BLaER1 (cell line): ENCODE data around the gene DCDC2C.
"Not testable (repeated sequence)": the region's sequence is repeated elsewhere in the genome, so short reads cannot be mapped to it uniquely, and the experiment has no call there.

Source experiments
- H3K27ac ChIP-seq: shearing (Covaris generic); formaldehyde crosslinking; 2 replicates; pipeline ENCODE4 v1.8.1; 2022
- H3K27me3 ChIP-seq: shearing (Covaris generic); formaldehyde crosslinking; 2 replicates; pipeline ENCODE4 v1.8.1; 2022
- H3K36me3 ChIP-seq: shearing (Covaris generic); formaldehyde crosslinking; 2 replicates; pipeline ENCODE4 v1.8.1; 2022
- H3K4me1 ChIP-seq: shearing (Covaris generic); formaldehyde crosslinking; 2 replicates; pipeline ENCODE4 v1.8.1; 2022
- H3K4me2 ChIP-seq: shearing (Covaris generic); formaldehyde crosslinking; 2 replicates; pipeline ENCODE4 v1.8.1; 2022
- H3K4me3 ChIP-seq: shearing (Covaris generic); formaldehyde crosslinking; 2 replicates; pipeline ENCODE4 v1.8.1; 2022
- H3K9ac ChIP-seq: shearing (Covaris generic); formaldehyde crosslinking; 2 replicates; pipeline ENCODE4 v1.8.1; 2022
- H3K9me3 ChIP-seq: shearing (Covaris generic); formaldehyde crosslinking; 2 replicates; pipeline ENCODE4 v1.8.1; 2022
- H4K20me1 ChIP-seq: shearing (Covaris generic); formaldehyde crosslinking; 2 replicates; pipeline ENCODE4 v1.8.1; 2022
- Cebpa-rat ChIP-seq: shearing (Covaris generic); IDR thresholded peaks from 2 replicates; pipeline ENCODE4 v1.8.1; 2022

The DCDC2C gene

GRCh38 chr2:3703236-3703756, at the start of gene DCDC2C:
Gene DCDC2C (plus strand): TSS chr2:3703575. CDS start chr2:3703752, 177 bp downstream.
- Histone ChIP-seq H3K27ac (no peak within 1 kb of the TSS), H3K4me3 (no peak within 1 kb of the TSS), H3K36me3 (no peaks in the 10 kb centered on the region), H3K4me1 (no peaks in the 10 kb centered on the region), H3K9ac (no peak within 1 kb of the TSS), H3K27me3 (no peaks in the 10 kb centered on the region), H3K4me2 (no peak within 1 kb of the TSS), H4K20me1 (no peaks in the 10 kb centered on the region), H3K9me3 (peaks cover 14% of the 10 kb centered on the region)
- no peak for TF ChIP-seq Cebpa-rat

- H3K4me1 ChIP-seq = peaks cover 95% of the 10 kb centered on the region
- H3K27me3 ChIP-seq = no peaks in the 10 kb centered on the region
- no peak overlapping the region for H3K9ac ChIP-seq
- no peaks in the 10 kb centered on the region for H4K20me1 ChIP-seq
- no peak for TF ChIP-seq Cebpa-rat
- H3K27ac ChIP-seq = no peak overlapping the region; the same call in 1 of the 2 replicates
- H3K36me3 ChIP-seq = no peaks in the 10 kb centered on the region
- H3K4me2 ChIP-seq = peak overlapping the region; percentile 92
- no peak overlapping the region for H3K4me3 ChIP-seq
- H3K9me3 ChIP-seq = no peaks in the 10 kb centered on the region
Observed at GRCh38 chr2:3654011-3654410, 49.4 kb upstream of the DCDC2C start.

GRCh38 chr2:3654531-3655225, 48.7 kb upstream of the DCDC2C start:
- no peak overlapping the region for H3K4me3 ChIP-seq
- no peak overlapping the region for H3K9ac ChIP-seq
- H3K4me2 ChIP-seq = peak overlapping the region; percentile 92
- H3K36me3 ChIP-seq = no peaks in the 10 kb centered on the region
- H3K4me1 ChIP-seq = peaks cover 98% of the 10 kb centered on the region
- no peak for TF ChIP-seq Cebpa-rat
- H3K27ac ChIP-seq = peak overlapping the region; percentile 44
- H3K27me3 ChIP-seq = no peaks in the 10 kb centered on the region
- H4K20me1 ChIP-seq = no peaks in the 10 kb centered on the region
- no peaks in the 10 kb centered on the region for H3K9me3 ChIP-seq

- Histone ChIP-seq H3K4me1 (peaks cover 99% of the 10 kb centered on the region), H3K27ac (peak overlapping the region; percentile 85), H4K20me1 (no peaks in the 10 kb centered on the region), H3K4me2 (peak overlapping the region; percentile 92), H3K36me3 (no peaks in the 10 kb centered on the region), H3K9me3 (no peaks in the 10 kb centered on the region), H3K27me3 (no peaks in the 10 kb centered on the region), H3K4me3 (peak overlapping the region; percentile 34), H3K9ac (peak overlapping the region; percentile 71)
- no peak for TF ChIP-seq Cebpa-rat
Observed at GRCh38 chr2:3655871-3656761, 47.3 kb upstream of the DCDC2C start.

GRCh38 chr2:3656762-3657721, 46.3 kb upstream of the DCDC2C start:
- Histone ChIP-seq H3K9ac (peak overlapping the region; percentile 71), H3K4me2 (peak overlapping the region; percentile 92)

GRCh38 chr2:3657881-3658280, 45.5 kb upstream of the DCDC2C start, which contains the start of gene ALLC:
Gene ALLC (plus strand): TSS chr2:3658200. CDS start chr2:3671158, 12,958 bp downstream.
- Histone ChIP-seq H3K9me3 (no peaks in the 10 kb centered on the region), H3K36me3 (no peaks in the 10 kb centered on the region), H3K27ac (peak within 1 kb of the TSS; percentile 85), H3K9ac (peak within 1 kb of the TSS; percentile 71), H3K4me3 (peak within 1 kb of the TSS; percentile 34; the same call in 1 of the 2 replicates), H3K27me3 (no peaks in the 10 kb centered on the region), H3K4me1 (peaks cover 100% of the 10 kb centered on the region), H4K20me1 (no peaks in the 10 kb centered on the region), H3K4me2 (peak within 1 kb of the TSS; percentile 92)
- no peak for TF ChIP-seq Cebpa-rat

More at GRCh38 chr2:3656762-3657721, 46.3 kb upstream of the DCDC2C start:
- Histone ChIP-seq H3K9me3 (no peaks in the 10 kb centered on the region), H3K27me3 (no peaks in the 10 kb centered on the region), H3K27ac (peak overlapping the region; percentile 85), H3K36me3 (no peaks in the 10 kb centered on the region), H3K4me3 (peak overlapping the region; percentile 34), H4K20me1 (no peaks in the 10 kb centered on the region), H3K4me1 (peaks cover 100% of the 10 kb centered on the region)
- TF ChIP-seq Cebpa-rat = peak; percentile 70; the same call in 1 of the 2 replicates

GRCh38 chr2:3659447-3660432, 43.6 kb upstream of the DCDC2C start:
- peak overlapping the region; percentile 69 for H3K9ac ChIP-seq
- H3K27ac ChIP-seq = peak overlapping the region; percentile 85
- no peaks in the 10 kb centered on the region for H4K20me1 ChIP-seq
- H3K36me3 ChIP-seq = no peaks in the 10 kb centered on the region
- H3K9me3 ChIP-seq = no peaks in the 10 kb centered on the region
- H3K4me3 ChIP-seq = peak overlapping the region; percentile 6
- H3K4me1 ChIP-seq = peaks cover 84% of the 10 kb centered on the region
- peak overlapping the region; percentile 92 for H3K4me2 ChIP-seq
- TF ChIP-seq Cebpa-rat = no peak
- no peaks in the 10 kb centered on the region for H3K27me3 ChIP-seq

GRCh38 chr2:3660640-3661039, 42.7 kb upstream of the DCDC2C start:
- not testable (repeated sequence) for H3K4me3 ChIP-seq, H4K20me1 ChIP-seq, H3K9ac ChIP-seq, H3K9me3 ChIP-seq, H3K36me3 ChIP-seq, H3K27me3 ChIP-seq
- Histone ChIP-seq H3K4me2 (peak overlapping the region; percentile 92), H3K27ac (peak overlapping the region; percentile 80), H3K4me1 (peaks cover 75% of the 10 kb centered on the region)
